ENCODE data around the gene CCDC116. TPM values are rescaled to one million over a fixed set of nuclear protein-coding genes. Genes with fewer than 3 reads are reported as not detected.
A peak's percentile ranks its signal among the peaks of the same experiment; 100 is the strongest.
"Not testable (repeated sequence)": the region's sequence is repeated elsewhere in the genome, so short reads cannot be mapped to it uniquely, and the experiment has no call there.

CCDC116 gene
- total RNA-seq, 2 donors from 2014 or later = 0.46 to 0.84 TPM

- DNase-seq = no peak
- WGBS, 2 experiments (ENCODE audit: insufficient coverage in 1 of 2, insufficient read length in 1 of 2) = 91 to 97% methylated on average over 6 to 17 of the region's 17 CpGs
- peaks cover 19% of the 10 kb centered on the region for H3K27me3 Mint-ChIP-seq (ENCODE audit: insufficient read depth)
- H3K9me3 ChIP-seq (ENCODE audit: control insufficient read depth, low read length) = no peaks in the 10 kb centered on the region
- TF ChIP-seq, protein P1, sequence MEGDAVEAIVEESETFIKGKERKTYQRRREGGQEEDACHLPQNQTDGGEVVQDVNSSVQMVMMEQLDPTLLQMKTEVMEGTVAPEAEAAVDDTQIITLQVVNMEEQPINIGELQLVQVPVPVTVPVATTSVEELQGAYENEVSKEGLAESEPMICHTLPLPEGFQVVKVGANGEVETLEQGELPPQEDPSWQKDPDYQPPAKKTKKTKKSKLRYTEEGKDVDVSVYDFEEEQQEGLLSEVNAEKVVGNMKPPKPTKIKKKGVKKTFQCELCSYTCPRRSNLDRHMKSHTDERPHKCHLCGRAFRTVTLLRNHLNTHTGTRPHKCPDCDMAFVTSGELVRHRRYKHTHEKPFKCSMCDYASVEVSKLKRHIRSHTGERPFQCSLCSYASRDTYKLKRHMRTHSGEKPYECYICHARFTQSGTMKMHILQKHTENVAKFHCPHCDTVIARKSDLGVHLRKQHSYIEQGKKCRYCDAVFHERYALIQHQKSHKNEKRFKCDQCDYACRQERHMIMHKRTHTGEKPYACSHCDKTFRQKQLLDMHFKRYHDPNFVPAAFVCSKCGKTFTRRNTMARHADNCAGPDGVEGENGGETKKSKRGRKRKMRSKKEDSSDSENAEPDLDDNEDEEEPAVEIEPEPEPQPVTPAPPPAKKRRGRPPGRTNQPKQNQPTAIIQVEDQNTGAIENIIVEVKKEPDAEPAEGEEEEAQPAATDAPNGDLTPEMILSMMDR (conservative IDR thresholded peaks at IDR 0.05) = no peak
- H3K4me1 Mint-ChIP-seq = peaks cover 13% of the 10 kb centered on the region
- no peak overlapping the region for H3K4me3 Mint-ChIP-seq
- H3K36me3 ChIP-seq (ENCODE audit: control insufficient read depth, insufficient read depth, low read length) = no peaks in the 10 kb centered on the region
- H3K4me3 ChIP-seq (ENCODE audit: low read length) = no peak overlapping the region
- H3K9me3 Mint-ChIP-seq = no peaks in the 10 kb centered on the region
- H3K9ac ChIP-seq (ENCODE audit: extremely low read depth, low read length, poor library complexity, severe bottlenecking) = no peak overlapping the region
- no peaks in the 10 kb centered on the region for H3K36me3 Mint-ChIP-seq (ENCODE audit: low read depth)
- no peak overlapping the region for H3K27ac ChIP-seq (ENCODE audit: low read depth, low read length)
- H3K27me3 ChIP-seq (ENCODE audit: control insufficient read depth, insufficient read depth, low read length, poor library complexity, severe bottlenecking) = no peaks in the 10 kb centered on the region
- no peak overlapping the region for H3K27ac Mint-ChIP-seq
- no peaks in the 10 kb centered on the region for H3K4me1 ChIP-seq (ENCODE audit: control insufficient read depth, insufficient read depth, low read length)
Observed at GRCh38 chr22:21636629-21637218, 4.2 kb downstream of the CCDC116 start.

- H3K4me3 ChIP-seq (ENCODE audit: low read length); H3K9me3 ChIP-seq (ENCODE audit: control insufficient read depth, low read length); H3K9ac ChIP-seq (ENCODE audit: extremely low read depth, low read length, poor library complexity, severe bottlenecking); DNase-seq; H3K9me3 Mint-ChIP-seq; H3K4me1 ChIP-seq (ENCODE audit: control insufficient read depth, insufficient read depth, low read length); H3K36me3 Mint-ChIP-seq (ENCODE audit: low read depth); H3K4me3 Mint-ChIP-seq; H3K27me3 ChIP-seq (ENCODE audit: control insufficient read depth, insufficient read depth, low read length, poor library complexity, severe bottlenecking); H3K27ac ChIP-seq (ENCODE audit: low read depth, low read length); H3K36me3 ChIP-seq (ENCODE audit: control insufficient read depth, insufficient read depth, low read length); H3K27ac Mint-ChIP-seq: not testable (repeated sequence)
- H3K4me1 Mint-ChIP-seq = peaks cover 13% of the 10 kb centered on the region
- WGBS, 2 experiments (ENCODE audit: insufficient coverage in 1 of 2, insufficient read length in 1 of 2) = 96 to 100% methylated on average over 1 to 2 of the region's 2 CpGs
- peaks cover 19% of the 10 kb centered on the region for H3K27me3 Mint-ChIP-seq (ENCODE audit: insufficient read depth)
Observed at GRCh38 chr22:21637450-21637849, 4.9 kb downstream of the CCDC116 start.

GRCh38 chr22:21639359-21639758, 6.8 kb downstream of the CCDC116 start:
- no peak overlapping the region for H3K27ac Mint-ChIP-seq
- TF ChIP-seq, protein P1 (conservative IDR thresholded peaks at IDR 0.05) = no peak
- H3K36me3 ChIP-seq (ENCODE audit: control insufficient read depth, insufficient read depth, low read length) = peaks cover 6% of the 10 kb centered on the region
- WGBS, 2 experiments (ENCODE audit: insufficient coverage in 1 of 2, insufficient read length in 1 of 2) = 69 to 87% methylated on average over 4 of the region's 4 CpGs
- H3K9ac ChIP-seq (ENCODE audit: extremely low read depth, low read length, poor library complexity, severe bottlenecking) = no peak overlapping the region
- no peaks in the 10 kb centered on the region for H3K27me3 ChIP-seq (ENCODE audit: control insufficient read depth, insufficient read depth, low read length, poor library complexity, severe bottlenecking)
- H3K36me3 Mint-ChIP-seq (ENCODE audit: low read depth) = peaks cover 12% of the 10 kb centered on the region
- no peak overlapping the region for H3K4me3 Mint-ChIP-seq
- H3K27ac ChIP-seq (ENCODE audit: low read depth, low read length) = no peak overlapping the region
- H3K9me3 ChIP-seq (ENCODE audit: control insufficient read depth, low read length) = no peaks in the 10 kb centered on the region
- no peaks in the 10 kb centered on the region for H3K4me1 ChIP-seq (ENCODE audit: control insufficient read depth, insufficient read depth, low read length)
- peaks cover 18% of the 10 kb centered on the region for H3K4me1 Mint-ChIP-seq
- DNase-seq = no peak
- H3K27me3 Mint-ChIP-seq (ENCODE audit: insufficient read depth) = peaks cover 19% of the 10 kb centered on the region
- H3K9me3 Mint-ChIP-seq = no peaks in the 10 kb centered on the region
- no peak overlapping the region for H3K4me3 ChIP-seq (ENCODE audit: low read length)

DNA sequence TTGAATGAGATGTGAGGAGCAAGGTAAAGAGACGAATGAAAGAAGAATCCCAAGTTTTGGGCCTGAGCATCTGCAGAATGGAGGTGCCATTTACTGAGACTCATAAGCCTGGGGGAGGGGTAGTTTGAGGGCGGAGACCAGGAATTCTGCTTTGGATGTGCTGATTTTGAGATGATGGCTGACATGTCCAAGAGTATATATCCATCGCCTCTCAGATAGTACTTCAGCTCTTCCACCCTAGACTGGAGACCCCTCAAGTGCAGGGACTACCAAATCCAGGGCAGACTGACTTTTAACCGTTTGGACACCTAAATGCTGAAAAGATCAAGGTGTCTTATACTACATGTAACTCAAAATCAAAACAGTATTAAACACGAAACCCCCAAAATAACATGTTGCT, 8.2 kb downstream of the CCDC116 start:
- H3K9ac ChIP-seq (ENCODE audit: extremely low read depth, low read length, poor library complexity, severe bottlenecking) = no peak overlapping the region
- H3K9me3 Mint-ChIP-seq = no peaks in the 10 kb centered on the region
- DNase-seq = no peak
- no peak overlapping the region for H3K27ac ChIP-seq (ENCODE audit: low read depth, low read length)
- no peak overlapping the region for H3K27ac Mint-ChIP-seq
- H3K4me1 Mint-ChIP-seq = peaks cover 18% of the 10 kb centered on the region
- H3K4me1 ChIP-seq (ENCODE audit: control insufficient read depth, insufficient read depth, low read length) = no peaks in the 10 kb centered on the region
- TF ChIP-seq, protein P1 (conservative IDR thresholded peaks at IDR 0.05) = no peak
- H3K27me3 Mint-ChIP-seq (ENCODE audit: insufficient read depth) = peaks cover 12% of the 10 kb centered on the region
- H3K9me3 ChIP-seq (ENCODE audit: control insufficient read depth, low read length) = no peaks in the 10 kb centered on the region
- H3K36me3 Mint-ChIP-seq (ENCODE audit: low read depth) = peaks cover 20% of the 10 kb centered on the region
- H3K36me3 ChIP-seq (ENCODE audit: control insufficient read depth, insufficient read depth, low read length) = peaks cover 7% of the 10 kb centered on the region
- WGBS, 2 experiments (ENCODE audit: insufficient coverage in 1 of 2, insufficient read length in 1 of 2) = 89 to 96% methylated on average over 3 to 5 of the region's 5 CpGs
- peak overlapping the region; percentile 95 for H3K4me3 ChIP-seq (ENCODE audit: low read length)
- peak overlapping the region; percentile 79 for H3K4me3 Mint-ChIP-seq
- no peaks in the 10 kb centered on the region for H3K27me3 ChIP-seq (ENCODE audit: control insufficient read depth, insufficient read depth, low read length, poor library complexity, severe bottlenecking)
